Stimulated activated CD4-positive, alpha-beta T cell treated with anti-CD3 and anti-CD28 coated beads, Interleukin-2, amount 100 ng/mL, for 48 hours (primary cell): Measurements from ENCODE around the gene KDM4E.
"Not testable (repeated sequence)": the region's sequence is repeated elsewhere in the genome, so short reads cannot be mapped to it uniquely, and the experiment has no call there.

Experiments
- DNase-seq, 2 donors: peaks; one replicate each; pipeline ENCODE4 v3.0.0-alpha.2; 2020

The KDM4E gene

GRCh38 chr11:95024958-95025357, at the start of gene KDM4E:
Gene KDM4E (plus strand): TSS chr11:95025258. CDS start chr11:95025558, 300 bp downstream.
- no peak for DNase-seq

- DNase-seq: no peak
Measured at GRCh38 chr11:94975599-94975998, 49.5 kb upstream of the KDM4E start.

- no peak for DNase-seq
Measured at GRCh38 chr11:94987378-94987777, 37.7 kb upstream of the KDM4E start.

- DNase-seq: no peak
Measured at GRCh38 chr11:94988748-94989147, 36.3 kb upstream of the KDM4E start.

- no peak for DNase-seq
Measured at GRCh38 chr11:94993400-94993943, 31.6 kb upstream of the KDM4E start.

- DNase-seq: no peak
Measured at GRCh38 chr11:94997437-94997836, 27.6 kb upstream of the KDM4E start.

GRCh38 chr11:94998285-94998684, 26.8 kb upstream of the KDM4E start:
- no peak for DNase-seq

GRCh38 chr11:95003716-95004115, 21.3 kb upstream of the KDM4E start:
- DNase-seq: no peak

GRCh38 chr11:95005642-95006041, 19.4 kb upstream of the KDM4E start:
- DNase-seq: no peak

- no peak for DNase-seq
Measured at GRCh38 chr11:95011376-95011775, 13.7 kb upstream of the KDM4E start.

- DNase-seq: no peak
Measured at GRCh38 chr11:95014184-95014821, 10.8 kb upstream of the KDM4E start.

GRCh38 chr11:95016139-95016538, 8.9 kb upstream of the KDM4E start:
- DNase-seq: no peak

- not testable (repeated sequence) for DNase-seq
Measured at GRCh38 chr11:95021468-95021867, 3.6 kb upstream of the KDM4E start.

GRCh38 chr11:95025594-95025993, 536 bp downstream of the KDM4E start:
- DNase-seq: not testable (repeated sequence)

GRCh38 chr11:95028357-95028756, 3.3 kb downstream of the KDM4E start:
- no peak for DNase-seq

- no peak for DNase-seq
Measured at GRCh38 chr11:95033051-95033450, 8.0 kb downstream of the KDM4E start.

- DNase-seq: no peak
Measured at GRCh38 chr11:95035316-95035715, 10.3 kb downstream of the KDM4E start.

GRCh38 chr11:95037356-95038035, 12.4 kb downstream of the KDM4E start:
- DNase-seq: peak in 1 of 2 donors; percentile 6

GRCh38 chr11:95042239-95042638, 17.2 kb downstream of the KDM4E start:
- DNase-seq: no peak

- no peak for DNase-seq
Measured at GRCh38 chr11:95042906-95043305, 17.8 kb downstream of the KDM4E start.

GRCh38 chr11:95044010-95044409, 19.0 kb downstream of the KDM4E start:
- no peak for DNase-seq

GRCh38 chr11:95045812-95046211, 20.8 kb downstream of the KDM4E start:
- DNase-seq: no peak

- not testable (repeated sequence) for DNase-seq
Measured at GRCh38 chr11:95049122-95049521, 24.1 kb downstream of the KDM4E start, which contains the start of gene KDM4F. Gene KDM4F (plus strand): TSS chr11:95049422.

- DNase-seq: no peak
Measured at GRCh38 chr11:95050595-95051202, 25.6 kb downstream of the KDM4E start.
